GM12873 (cell line): Measurements from ENCODE around the gene SLC13A3.

Experiments used
- TF ChIP-seq, protein P1 (sequence below): IDR thresholded peaks from 2 replicates; pipeline ENCODE4 v1.5.1; 2012; ENCODE audit warnings: low read depth, mild to moderate bottlenecking, moderate library complexity, low read length, control low read depth; ENCODE audit not compliant: insufficient read depth; ENCODE audit errors: missing control alignments

Gene SLC13A3

GRCh38 chr20:46551522-46552381 is 99.5 kb downstream of the SLC13A3 start:
- TF ChIP-seq, protein P1, sequence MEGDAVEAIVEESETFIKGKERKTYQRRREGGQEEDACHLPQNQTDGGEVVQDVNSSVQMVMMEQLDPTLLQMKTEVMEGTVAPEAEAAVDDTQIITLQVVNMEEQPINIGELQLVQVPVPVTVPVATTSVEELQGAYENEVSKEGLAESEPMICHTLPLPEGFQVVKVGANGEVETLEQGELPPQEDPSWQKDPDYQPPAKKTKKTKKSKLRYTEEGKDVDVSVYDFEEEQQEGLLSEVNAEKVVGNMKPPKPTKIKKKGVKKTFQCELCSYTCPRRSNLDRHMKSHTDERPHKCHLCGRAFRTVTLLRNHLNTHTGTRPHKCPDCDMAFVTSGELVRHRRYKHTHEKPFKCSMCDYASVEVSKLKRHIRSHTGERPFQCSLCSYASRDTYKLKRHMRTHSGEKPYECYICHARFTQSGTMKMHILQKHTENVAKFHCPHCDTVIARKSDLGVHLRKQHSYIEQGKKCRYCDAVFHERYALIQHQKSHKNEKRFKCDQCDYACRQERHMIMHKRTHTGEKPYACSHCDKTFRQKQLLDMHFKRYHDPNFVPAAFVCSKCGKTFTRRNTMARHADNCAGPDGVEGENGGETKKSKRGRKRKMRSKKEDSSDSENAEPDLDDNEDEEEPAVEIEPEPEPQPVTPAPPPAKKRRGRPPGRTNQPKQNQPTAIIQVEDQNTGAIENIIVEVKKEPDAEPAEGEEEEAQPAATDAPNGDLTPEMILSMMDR, result no peak

- TF ChIP-seq, protein P1, result no peak
These were observed 100.8 kb downstream of the SLC13A3 start, which contains the start of gene OCSTAMP for GRCh38 chr20:46550461-46550860. OCSTAMP (minus strand) TSS chr20:46550654; CDS start chr20:46550560, 94 bp downstream.

- TF ChIP-seq, protein P1, result peak; percentile 29
These were observed 101.9 kb downstream of the SLC13A3 start for GRCh38 chr20:46549188-46549972.

DNA sequence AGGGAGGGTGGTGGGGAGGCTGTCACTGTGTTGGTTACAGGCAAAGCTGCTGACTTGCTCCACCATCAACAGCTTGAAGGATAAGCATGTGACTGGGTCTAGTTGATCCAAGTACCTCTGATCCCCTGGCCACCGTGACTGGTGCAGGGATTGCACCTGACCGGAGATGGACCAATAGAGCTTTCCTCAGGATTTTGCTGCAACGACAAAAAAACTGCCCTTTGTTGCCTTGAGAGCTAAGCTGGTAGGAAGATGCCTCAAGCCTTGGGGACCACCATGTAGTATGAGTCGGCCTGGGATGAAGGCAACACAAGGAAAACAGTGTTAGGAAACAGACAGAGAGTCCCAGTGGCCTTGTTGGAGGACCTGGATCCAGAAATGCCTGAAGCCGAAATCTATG is 102.6 kb downstream of the SLC13A3 start:
- TF ChIP-seq, protein P1, result no peak

DNA sequence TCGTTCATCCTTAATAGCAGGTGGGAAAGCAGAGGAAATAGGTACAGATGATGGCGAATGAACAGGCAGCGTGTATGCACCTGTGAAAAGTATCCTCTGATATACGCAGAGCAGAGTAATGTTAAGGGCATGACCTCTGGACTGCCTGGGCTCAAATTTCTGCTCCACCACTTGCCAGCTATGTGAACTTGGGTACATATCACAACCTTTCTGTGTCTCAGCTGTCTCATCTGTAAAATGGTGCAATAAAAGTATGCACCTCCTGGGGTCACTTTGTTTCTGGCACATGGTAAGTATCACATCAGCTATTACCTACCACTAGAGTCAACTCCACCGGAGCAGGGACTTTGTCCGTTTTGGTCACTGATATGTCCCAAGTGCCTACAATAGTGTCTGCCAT is 103.3 kb downstream of the SLC13A3 start:
- TF ChIP-seq, protein P1, result no peak

DNA sequence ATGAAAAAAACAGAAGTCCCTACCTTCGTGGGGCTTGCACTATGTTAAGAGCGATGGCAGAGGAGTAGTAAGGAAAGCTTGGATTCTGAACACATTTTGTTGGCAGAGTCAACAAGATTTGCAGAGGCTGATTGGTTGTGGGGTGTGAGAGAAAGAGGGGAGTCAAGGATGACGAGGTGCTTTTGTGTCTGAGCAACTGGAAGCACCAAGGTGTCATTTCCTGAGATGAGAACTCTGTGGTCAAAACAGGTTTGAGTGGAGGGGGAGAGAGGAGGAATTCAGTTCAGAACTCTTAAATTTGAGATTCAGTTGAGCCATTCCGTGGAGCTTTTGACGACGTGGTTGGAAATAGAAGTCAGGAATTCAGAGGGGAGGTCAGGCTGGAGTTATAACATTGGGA is 104.3 kb downstream of the SLC13A3 start:
- TF ChIP-seq, protein P1, result no peak

DNA sequence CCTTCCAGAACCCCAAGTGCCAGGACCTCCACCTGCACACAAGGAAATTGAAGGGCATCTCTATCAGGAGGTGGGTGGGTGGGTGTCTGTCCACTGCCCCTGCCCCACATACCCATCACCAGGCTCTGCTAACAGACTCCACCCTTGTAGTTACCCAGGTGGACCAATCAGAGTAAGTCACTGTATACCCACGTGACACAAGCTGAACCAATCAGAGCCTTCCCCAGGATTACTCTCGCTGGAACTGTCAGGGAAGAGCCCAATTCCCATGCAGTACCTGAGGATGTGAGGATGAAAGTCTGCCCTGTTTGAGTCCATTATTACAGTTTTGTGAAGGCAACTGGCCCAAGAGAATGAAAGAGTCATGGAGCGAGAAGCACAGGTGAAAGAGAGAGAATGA is 105.0 kb downstream of the SLC13A3 start:
- TF ChIP-seq, protein P1, result no peak
